Measurements from ENCODE around the gene METTL2B.
"Not testable (repeated sequence)": the region's sequence is repeated elsewhere in the genome, so short reads cannot be mapped to it uniquely, and the experiment has no call there.

GRCh38 chr7:128466871-128467270 is 9.7 kb upstream of the METTL2B start:
- not testable (repeated sequence) for TF ChIP-seq CTCF (IDR thresholded peaks at IDR 0.05); EZH2 (IDR thresholded peaks at IDR 0.05; ENCODE audit: borderline replicate concordance, insufficient read depth, low read depth, low read length, poor library complexity, severe bottlenecking)

Data from B cell (primary cell).